Dermis microvascular lymphatic vessel endothelial cell (primary cell): ENCODE measurements around the gene LYZL1. TPM values are rescaled to one million over a fixed set of nuclear protein-coding genes. Genes with fewer than 3 reads are reported as not detected.
"Not testable (repeated sequence)": the region's sequence is repeated elsewhere in the genome, so short reads cannot be mapped to it uniquely, and the experiment has no call there.

Experiments used
- DNase-seq, 2 donors: peaks; one replicate each; pipeline versions ENCODE4 v3.0.0 to v3.0.0-alpha.2; 2010; ENCODE audit warnings: low read depth in 2 of 2
- total RNA-seq: library from RNA; depleted of rRNA; stranded (reverse); fragments of >200 nt; gene quantifications from 2 replicates; pipeline ENCODE4 v1.2.1, GENCODE V29; 2014

LYZL1 gene
- not detected in 2 replicates for total RNA-seq

DNA sequence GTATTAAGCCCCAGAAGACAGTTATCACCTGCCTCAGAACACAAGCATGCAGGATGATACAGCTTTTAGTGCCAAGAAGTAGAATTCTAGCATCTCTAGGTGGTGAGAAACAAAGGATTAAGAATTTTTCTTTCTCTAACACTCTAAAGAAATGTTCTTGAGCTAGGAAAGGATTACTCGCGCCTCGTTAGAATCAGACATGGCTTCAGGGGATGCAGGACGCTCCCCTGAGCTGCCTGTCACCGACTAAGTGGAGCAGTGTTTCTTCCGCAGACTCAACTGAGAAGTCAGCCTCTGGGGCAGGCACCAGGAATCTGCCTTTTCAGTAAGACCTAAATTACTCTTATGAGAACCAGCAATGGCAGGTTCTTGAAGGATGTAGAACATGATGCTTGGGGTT, at the start of gene LYZL1:
LYZL1 (plus strand) TSS at position 165 of the 400 bp plus-strand sequence. CDS start 2,798 bp downstream, outside the sequence.
- not testable (repeated sequence) for DNase-seq

GRCh38 chr10:29239569-29240472, 49.0 kb upstream of the LYZL1 start:
- DNase-seq, result peak; percentile 2 to 24

DNA sequence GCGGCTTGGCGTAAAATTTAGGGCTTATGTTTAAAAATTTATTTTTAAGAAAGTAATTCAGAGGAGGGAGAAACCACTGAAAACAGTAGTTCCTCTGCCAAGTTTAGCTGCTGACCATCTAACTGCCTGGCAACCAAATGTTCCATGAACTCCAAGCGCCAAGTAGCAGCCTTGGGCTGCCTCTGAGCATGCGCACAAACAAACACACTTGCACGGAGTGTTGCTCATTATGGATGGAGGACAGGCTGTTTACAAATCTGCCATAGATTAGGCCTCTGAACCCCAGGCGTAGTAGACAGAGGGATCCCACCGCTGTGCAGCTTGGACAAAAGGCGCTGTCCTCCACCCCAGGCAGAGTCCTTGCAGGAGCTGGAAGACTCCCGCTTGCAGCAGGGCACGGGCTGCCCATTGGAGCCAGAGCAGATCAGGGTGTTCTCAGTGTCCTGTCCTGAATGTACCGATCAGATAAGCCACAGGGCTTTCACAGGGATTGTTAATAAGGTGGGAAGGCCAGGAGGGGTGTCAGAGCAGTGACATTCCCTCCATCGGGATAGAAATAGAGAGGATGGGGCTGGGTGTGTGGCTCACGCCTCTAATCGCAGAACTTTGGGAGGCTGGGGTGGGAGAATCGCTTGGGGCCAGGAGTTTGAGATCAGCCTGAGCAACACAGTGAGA, 47.7 kb upstream of the LYZL1 start:
- DNase-seq, result no peak

DNA sequence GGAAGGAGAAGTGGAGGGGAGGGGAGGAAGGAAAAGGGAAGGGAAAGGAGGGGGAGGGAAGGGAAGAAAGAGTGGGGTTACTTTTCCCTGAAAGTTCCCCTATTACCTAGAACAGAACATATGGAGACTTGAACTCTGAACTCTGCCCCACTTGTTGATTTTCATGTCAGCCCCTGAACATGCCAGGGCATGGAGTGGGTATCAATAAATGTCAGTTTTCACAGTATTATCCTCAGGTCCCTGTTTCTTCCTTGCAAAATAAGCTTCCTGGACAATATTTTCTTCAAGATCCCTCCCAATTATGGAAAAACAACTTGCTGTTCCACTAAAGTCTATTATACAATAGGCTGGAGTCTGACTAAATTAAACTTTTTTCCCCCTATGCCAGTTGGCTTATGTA, 46.9 kb upstream of the LYZL1 start:
- no peak for DNase-seq

- DNase-seq, result no peak
These were observed 45.8 kb upstream of the LYZL1 start for GRCh38 chr10:29243066-29243465.

DNA sequence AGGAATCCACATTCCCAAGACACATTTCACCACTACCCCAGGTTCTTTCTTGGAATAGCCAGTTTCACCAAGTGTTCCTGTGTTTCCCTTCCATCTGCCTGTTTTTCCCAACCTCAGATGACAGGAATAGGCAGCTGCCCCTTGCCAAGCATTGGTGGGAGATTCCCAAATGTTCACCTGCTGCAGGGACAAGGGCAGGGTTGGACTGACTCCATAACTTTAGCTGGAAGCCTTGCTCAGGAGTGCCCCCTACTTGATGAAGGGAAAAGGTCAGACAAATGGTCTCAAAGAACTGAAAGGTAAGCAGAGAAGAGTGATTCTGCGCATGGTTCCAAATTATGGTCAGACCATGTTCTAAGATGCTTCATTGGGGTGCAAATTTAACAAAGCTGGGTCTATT, 45.1 kb upstream of the LYZL1 start:
- peak; percentile 1 to 14 for DNase-seq

- no peak for DNase-seq
These were observed 43.9 kb upstream of the LYZL1 start for GRCh38 chr10:29244978-29245377.

DNA sequence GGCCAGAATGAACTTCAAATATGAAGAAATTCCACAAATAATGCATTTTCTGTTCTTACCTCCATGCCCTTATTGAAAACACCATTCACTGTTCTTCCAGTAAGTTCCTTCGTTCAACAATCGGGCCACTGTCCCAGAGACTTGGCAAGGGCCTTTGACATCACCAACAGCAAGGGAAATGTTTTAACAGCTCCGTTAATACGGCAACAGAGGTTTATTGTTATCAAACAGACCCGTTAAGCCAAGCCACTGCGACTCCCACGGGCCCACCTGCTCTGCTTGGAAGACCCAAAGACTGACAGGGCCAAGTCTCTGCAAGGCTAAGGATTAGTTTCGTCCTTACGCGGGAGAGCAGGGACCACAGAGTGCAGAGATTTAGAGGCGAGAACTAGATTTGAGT, 43.4 kb upstream of the LYZL1 start:
- DNase-seq, result no peak

DNA sequence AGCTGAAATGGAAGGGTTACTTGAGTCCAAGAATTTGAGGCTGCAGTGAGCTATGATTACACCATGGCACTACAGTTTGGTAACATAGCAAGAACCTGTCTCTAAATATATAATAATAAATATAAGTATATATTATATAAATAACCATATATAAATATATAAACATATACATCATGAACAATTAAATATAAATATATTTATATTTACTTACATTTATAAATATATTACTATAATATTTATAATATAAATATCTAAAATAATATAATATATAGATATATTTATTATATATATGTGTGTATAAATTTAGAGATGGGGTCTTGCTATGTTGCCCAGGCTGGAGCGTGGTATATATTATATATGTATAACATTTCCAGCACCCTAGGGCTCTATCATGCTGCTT, 42.4 kb upstream of the LYZL1 start:
- no peak for DNase-seq

GRCh38 chr10:29248158-29248557, 40.7 kb upstream of the LYZL1 start:
- DNase-seq, result no peak

- DNase-seq, result no peak
These were observed 39.9 kb upstream of the LYZL1 start for GRCh38 chr10:29249018-29249417.

DNA sequence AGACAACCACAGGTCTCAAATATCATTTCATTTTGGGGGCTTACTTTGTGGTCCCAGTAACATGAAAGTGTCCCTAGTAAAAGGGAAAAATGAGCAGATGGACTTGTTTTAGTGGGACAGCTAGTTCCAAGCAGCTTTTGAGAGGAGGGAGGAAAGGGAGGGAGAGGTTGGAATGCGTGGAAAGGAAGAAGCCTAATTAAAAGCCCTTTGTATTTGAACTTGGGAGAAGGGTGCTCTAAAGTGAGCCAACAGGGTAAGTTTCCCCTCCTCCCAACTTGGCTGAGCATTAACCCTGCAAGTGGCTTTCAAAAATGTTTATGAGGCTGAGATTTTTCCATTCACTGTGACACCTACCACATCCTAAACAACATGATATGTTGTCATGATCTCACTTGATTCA, 38.8 kb upstream of the LYZL1 start:
- DNase-seq, result no peak

- DNase-seq, result no peak
These were observed 35.8 kb upstream of the LYZL1 start for GRCh38 chr10:29252811-29253689.

GRCh38 chr10:29253690-29254029, 35.2 kb upstream of the LYZL1 start:
- DNase-seq, result no peak

DNA sequence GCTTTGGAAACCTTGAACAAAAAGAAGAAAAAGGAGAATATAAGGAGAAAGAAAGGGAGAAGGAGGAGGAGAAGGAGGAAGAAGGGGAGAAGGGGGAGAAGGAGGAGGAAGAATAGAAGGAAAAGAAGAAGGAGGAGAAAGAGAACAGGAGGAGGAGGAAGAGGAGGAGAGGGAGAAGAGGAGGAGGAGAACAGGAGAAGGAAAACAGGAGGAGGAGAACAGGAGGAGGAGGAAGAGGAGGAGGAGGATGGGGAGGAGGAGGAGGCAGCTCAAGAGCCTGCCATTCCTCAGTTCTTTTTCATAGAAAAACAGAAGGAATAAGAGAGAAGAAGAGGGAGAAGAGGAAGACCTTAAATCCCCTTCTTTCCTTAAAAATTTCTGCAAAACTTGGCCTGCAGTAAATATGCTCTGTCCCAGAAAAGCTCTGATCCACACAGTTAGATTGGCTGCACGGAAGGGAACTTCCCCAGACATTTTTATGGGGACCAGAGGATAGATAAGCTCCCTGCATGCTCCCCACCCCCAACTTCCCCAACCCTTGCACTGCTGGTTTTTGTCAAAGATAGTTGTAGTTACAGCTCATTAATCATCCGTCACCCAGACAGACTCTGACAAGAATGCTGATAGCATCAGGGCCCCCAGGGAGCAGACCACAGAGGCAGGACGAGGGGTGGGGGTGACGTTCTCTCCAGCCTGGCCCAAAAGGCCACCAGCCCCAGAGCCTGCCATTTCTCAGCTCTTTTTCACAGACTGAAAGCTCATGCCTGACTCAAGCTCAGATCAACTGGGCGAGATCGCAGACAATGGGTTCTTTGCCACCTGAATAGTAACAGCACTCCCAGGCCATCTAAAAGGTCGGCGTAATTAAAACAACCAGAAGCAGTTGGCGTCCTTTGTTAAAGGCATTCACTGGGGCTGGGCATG, 34.5 kb upstream of the LYZL1 start:
- no peak for DNase-seq

DNA sequence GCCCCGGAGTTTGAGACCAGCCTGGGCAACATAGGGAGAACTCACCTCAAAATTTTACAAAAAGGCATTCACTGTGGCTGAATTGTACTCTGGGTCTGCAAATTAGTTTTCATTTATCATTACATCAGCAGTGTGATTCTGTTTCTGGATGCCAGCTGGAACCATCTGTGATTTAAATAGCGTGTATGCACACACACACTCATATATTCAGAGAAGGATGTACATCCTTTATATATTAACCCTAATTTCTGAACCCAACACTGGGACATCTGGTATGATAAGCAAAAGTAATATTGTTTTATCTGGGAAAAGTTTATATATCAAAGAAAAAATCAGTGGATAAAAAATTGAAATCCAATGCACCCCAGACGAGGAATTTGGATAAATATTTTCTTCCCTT, 33.8 kb upstream of the LYZL1 start:
- no peak for DNase-seq

- no peak for DNase-seq
These were observed 32.9 kb upstream of the LYZL1 start for GRCh38 chr10:29256019-29256418.

DNA sequence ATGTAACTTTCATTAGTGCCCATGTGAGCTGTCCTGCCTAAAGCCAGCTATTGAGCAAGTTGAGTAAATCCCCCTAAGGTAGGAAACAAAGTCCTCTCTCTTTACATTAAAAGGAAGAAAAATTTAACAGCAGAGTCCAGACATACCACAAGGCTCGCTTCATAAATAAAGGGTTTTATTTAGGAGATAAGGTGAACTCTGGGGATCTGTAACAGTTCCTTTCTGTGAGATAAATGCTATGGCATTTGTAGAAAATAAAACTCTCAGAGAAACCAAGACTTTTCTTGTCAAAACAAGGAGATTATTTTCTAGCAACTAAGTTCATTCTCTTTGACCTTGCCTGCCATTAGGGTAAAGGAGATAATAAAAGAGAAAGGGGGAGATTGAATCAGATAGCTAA, 32.3 kb upstream of the LYZL1 start:
- no peak for DNase-seq

DNA sequence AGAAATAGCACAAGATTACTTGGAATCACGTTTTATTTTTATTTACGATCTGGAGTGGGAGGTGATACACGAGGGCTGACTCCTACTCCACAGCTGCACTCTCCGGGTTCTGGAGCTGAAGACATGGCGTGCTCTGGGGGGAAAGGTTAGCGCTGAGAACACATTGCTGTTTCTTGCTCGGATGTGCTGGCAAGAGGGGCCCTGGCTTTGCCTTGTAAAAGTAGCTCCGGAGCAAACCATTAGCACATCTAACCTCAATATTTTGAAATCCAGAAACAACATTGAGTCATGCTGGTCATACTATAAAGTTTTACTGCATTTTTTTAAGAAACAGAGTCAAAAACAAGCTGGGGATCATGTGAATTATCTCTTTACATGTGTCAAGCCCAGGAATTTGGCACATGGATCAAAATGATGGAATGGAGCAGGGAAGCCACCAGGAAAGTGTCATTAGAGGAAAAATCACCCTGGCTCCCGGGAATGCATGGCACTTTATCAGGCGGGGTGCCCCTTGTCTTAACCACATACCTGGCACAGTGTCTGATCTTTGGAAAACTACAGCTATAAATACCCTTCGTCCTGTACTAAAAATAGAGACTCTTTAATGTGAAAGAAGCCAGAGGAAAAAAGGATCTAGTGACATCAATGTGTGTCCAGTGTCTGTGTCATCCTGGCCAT, 31.6 kb upstream of the LYZL1 start:
- no peak for DNase-seq

GRCh38 chr10:29257784-29258135, 31.1 kb upstream of the LYZL1 start:
- no peak for DNase-seq
